CD4-positive, CD25-positive, alpha-beta regulatory T cell (primary cell): Measurements from ENCODE around the gene DRGX. TPM values are rescaled to one million over a fixed set of nuclear protein-coding genes. Genes with fewer than 3 reads are reported as not detected.

Experiments used
- ATAC-seq, 2 donors: fragments of 150-1000 bp; cut with Tn5 transposase; one replicate each; pipeline ENCODE4 v1.10.0; 2021; ENCODE audit warnings: low read depth in 2 of 2, moderate number of reproducible peaks in 2 of 2, moderate library complexity in 1 of 2
- DNase-seq, 3 donors: peaks; one replicate each; pipeline versions ENCODE4 v3.0.0 to v3.0.0-alpha.2; 2012 to 2022; ENCODE audit warnings: mixed read lengths in 1 of 3
- H3K27ac ChIP-seq: one replicate; pipeline ENCODE4 v1.7.0; 2013; ENCODE audit warnings: mild to moderate bottlenecking, low read length; ENCODE audit not compliant: insufficient read depth, poor library complexity, severe bottlenecking
- H3K27me3 ChIP-seq: one replicate; pipeline ENCODE4 v1.7.0; 2013; ENCODE audit warnings: low read length; ENCODE audit not compliant: control insufficient read depth, insufficient read depth
- H3K36me3 ChIP-seq: one replicate; pipeline ENCODE4 v1.7.0; 2013; ENCODE audit warnings: mild to moderate bottlenecking, low read length, moderate library complexity; ENCODE audit not compliant: control insufficient read depth, insufficient read depth
- H3K4me1 ChIP-seq: 2 replicates; pipeline ENCODE4 v1.7.0; 2013; ENCODE audit warnings: mild to moderate bottlenecking, low read length; ENCODE audit not compliant: insufficient read depth, control insufficient read depth, poor library complexity, severe bottlenecking
- H3K4me3 ChIP-seq: one replicate; pipeline ENCODE4 v1.7.0; 2013; ENCODE audit warnings: low read depth, mild to moderate bottlenecking, low read length, moderate library complexity
- H3K9me3 ChIP-seq, 2 experiments: 1 replicate in 1 of 2; 2 replicates in 1 of 2; pipeline ENCODE4 v1.7.0; 2013; ENCODE audit warnings: low read length in 2 of 2, mild to moderate bottlenecking in 1 of 2, moderate library complexity in 1 of 2; ENCODE audit not compliant: control insufficient read depth in 2 of 2
- H3K27ac Mint-ChIP-seq, 3 donors: one replicate each; pipeline ENCODE4 v1.8.0; 2020 to 2022; ENCODE audit warnings: mild to moderate bottlenecking in 3 of 3, mixed read lengths in 3 of 3, moderate library complexity in 2 of 3
- H3K27me3 Mint-ChIP-seq: one replicate; pipeline ENCODE4 v1.8.0; 2022; ENCODE audit warnings: mild to moderate bottlenecking, mixed read lengths
- H3K36me3 Mint-ChIP-seq: one replicate; pipeline ENCODE4 v1.8.0; 2020; ENCODE audit warnings: mixed read lengths
- H3K4me1 Mint-ChIP-seq, 4 donors: one replicate each; pipeline ENCODE4 v1.8.0; 2020 to 2022; ENCODE audit warnings: mixed read lengths in 4 of 4, mild to moderate bottlenecking in 1 of 4
- H3K4me3 Mint-ChIP-seq, 4 donors: one replicate each; pipeline ENCODE4 v1.8.0; 2020 to 2022; ENCODE audit warnings: mild to moderate bottlenecking in 4 of 4, mixed read lengths in 4 of 4, moderate library complexity in 3 of 4
- H3K9me3 Mint-ChIP-seq, 7 donors: one replicate each; pipeline ENCODE4 v1.8.0; 2020 to 2022; ENCODE audit warnings: mixed read lengths in 7 of 7, mild to moderate bottlenecking in 3 of 7, moderate library complexity in 2 of 7
- polyA plus RNA-seq, 4 donors: library from polyadenylated mRNA; unstranded; fragments of 300-500 nt; fragmentation: Illumina TruSeq; gene quantifications; one replicate each; pipeline ENCODE4 v1.2.3, GENCODE V29; 2021
- total RNA-seq: library from RNA; stranded (reverse); gene quantifications from one replicate; pipeline ENCODE4 v1.2.3, GENCODE V29; 2022

The DRGX gene
- total and polyA plus RNA-seq, 5 donors from 2014 or later, result not detected

- Mint-ChIP-seq H3K27me3 (peaks cover 30% of the 10 kb centered on the region), H3K9me3 (no peaks in the 10 kb centered on the region), H3K27ac (no peak overlapping the region), H3K4me3 (no peak overlapping the region), H3K4me1 (peaks cover 0 to 2% (median 0%) of the 10 kb centered on the region in 4 donors), H3K36me3 (no peaks in the 10 kb centered on the region)
- H3K9me3 ChIP-seq, result no peaks in the 10 kb centered on the region
- H3K27ac ChIP-seq, result no peak overlapping the region
- no peaks in the 10 kb centered on the region for H3K4me1 ChIP-seq
- H3K27me3 ChIP-seq, result peaks cover 2% of the 10 kb centered on the region
- no peaks in the 10 kb centered on the region for H3K36me3 ChIP-seq
- ATAC-seq (peak in 1 of 2 donors; percentile 16), DNase-seq (no peak)
- no peak overlapping the region for H3K4me3 ChIP-seq
These were observed 11.3 kb upstream of the DRGX start for GRCh38 chr10:49407151-49407550.

DNA sequence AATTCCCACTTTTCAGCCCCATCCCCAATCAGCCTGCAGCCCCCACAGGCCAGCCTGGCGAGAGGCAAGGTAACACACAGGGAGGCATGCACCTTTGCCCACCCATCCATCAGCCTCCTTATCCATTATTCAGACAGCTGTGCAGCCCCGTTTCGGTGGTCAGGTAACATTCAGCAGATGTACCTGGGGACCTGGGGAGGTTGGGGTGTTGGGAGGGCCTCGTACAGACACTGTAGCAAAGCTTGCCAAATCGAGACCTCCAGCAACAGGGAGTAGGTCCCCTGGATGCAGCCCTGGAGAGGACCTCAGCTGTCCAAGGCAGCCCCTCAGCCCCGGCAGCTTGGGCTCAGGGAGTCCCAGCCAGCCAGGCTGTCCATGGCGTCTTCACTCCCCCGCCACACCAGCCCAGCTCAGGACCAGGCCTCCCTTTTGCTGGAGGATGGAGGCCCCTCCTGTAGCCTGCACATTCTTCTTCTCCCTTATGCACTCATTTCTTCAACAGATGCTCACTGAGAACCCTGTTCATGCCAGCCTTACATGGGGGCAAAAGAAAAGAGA is 8.5 kb upstream of the DRGX start:
- DNase-seq (no peak), ATAC-seq (no peak)
- Mint-ChIP-seq H3K27me3 (peaks cover 46% of the 10 kb centered on the region), H3K27ac (no peak overlapping the region), H3K4me1 (peaks cover 0 to 2% (median 0%) of the 10 kb centered on the region in 4 donors), H3K9me3 (peaks cover 0 to 6% (median 0%) of the 10 kb centered on the region in 7 donors), H3K36me3 (no peaks in the 10 kb centered on the region), H3K4me3 (no peak overlapping the region)
- H3K4me1 ChIP-seq, result no peaks in the 10 kb centered on the region
- no peak overlapping the region for H3K4me3 ChIP-seq
- no peaks in the 10 kb centered on the region for H3K9me3 ChIP-seq
- H3K27ac ChIP-seq, result no peak overlapping the region
- peaks cover 13% of the 10 kb centered on the region for H3K27me3 ChIP-seq
- no peaks in the 10 kb centered on the region for H3K36me3 ChIP-seq

GRCh38 chr10:49403363-49403762 is 7.5 kb upstream of the DRGX start:
- Histone ChIP-seq H3K9me3 (no peaks in the 10 kb centered on the region), H3K4me1 (peaks cover under 1% of the 10 kb centered on the region), H3K36me3 (no peaks in the 10 kb centered on the region), H3K27me3 (peaks cover 22% of the 10 kb centered on the region), H3K4me3 (no peak overlapping the region), H3K27ac (no peak overlapping the region)
- no peaks in the 10 kb centered on the region for H3K36me3 Mint-ChIP-seq
- DNase-seq, result no peak
- no peak overlapping the region for H3K4me3 Mint-ChIP-seq
- peaks cover 53% of the 10 kb centered on the region for H3K27me3 Mint-ChIP-seq
- H3K27ac Mint-ChIP-seq, result no peak overlapping the region
- ATAC-seq, result no peak
- H3K4me1 Mint-ChIP-seq, result peaks cover 0 to 7% (median 2%) of the 10 kb centered on the region in 4 donors
- H3K9me3 Mint-ChIP-seq, result peaks cover 0 to 11% (median 0%) of the 10 kb centered on the region in 7 donors

- Mint-ChIP-seq H3K27ac (no peak overlapping the region), H3K36me3 (no peaks in the 10 kb centered on the region), H3K4me3 (no peak overlapping the region), H3K9me3 (peaks cover 0 to 12% (median 0%) of the 10 kb centered on the region in 7 donors), H3K27me3 (peaks cover 60% of the 10 kb centered on the region), H3K4me1 (peaks cover 0 to 16% (median 2%) of the 10 kb centered on the region in 4 donors)
- Histone ChIP-seq H3K27ac (no peak overlapping the region), H3K4me1 (peaks cover 9% of the 10 kb centered on the region), H3K36me3 (no peaks in the 10 kb centered on the region), H3K4me3 (no peak overlapping the region), H3K9me3 (no peaks in the 10 kb centered on the region), H3K27me3 (peaks cover 26% of the 10 kb centered on the region)
- no peak for DNase-seq
- ATAC-seq, result no peak
These were observed 4.5 kb upstream of the DRGX start for GRCh38 chr10:49400365-49400764.

DNA sequence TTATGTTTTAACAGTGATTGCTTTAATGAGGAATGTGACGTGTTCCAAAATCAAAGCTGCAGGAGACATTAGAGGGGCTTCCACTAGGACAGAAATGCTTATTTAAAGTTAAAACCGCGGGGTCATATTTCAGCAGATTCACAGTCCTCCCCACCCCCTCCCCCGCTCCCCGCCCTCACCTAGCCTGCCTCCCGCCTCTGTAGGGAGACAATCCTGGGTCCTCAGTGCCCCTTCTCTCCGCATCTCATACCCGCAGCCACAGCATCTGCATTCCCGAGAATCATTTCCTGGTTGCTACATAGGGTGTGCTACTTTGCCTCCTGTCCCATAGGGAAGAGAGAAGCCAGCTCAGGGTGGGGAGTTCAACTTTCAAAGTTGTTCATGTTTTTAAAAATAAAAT is 3.1 kb upstream of the DRGX start:
- Mint-ChIP-seq H3K9me3 (peaks cover 0 to 12% (median 0%) of the 10 kb centered on the region in 7 donors), H3K27ac (no peak overlapping the region), H3K27me3 (peaks cover 62% of the 10 kb centered on the region), H3K36me3 (no peaks in the 10 kb centered on the region), H3K4me1 (peaks cover 0 to 16% (median 2%) of the 10 kb centered on the region in 4 donors), H3K4me3 (no peak overlapping the region)
- no peak overlapping the region for H3K27ac ChIP-seq
- peaks cover 31% of the 10 kb centered on the region for H3K27me3 ChIP-seq
- peaks cover 9% of the 10 kb centered on the region for H3K4me1 ChIP-seq
- ATAC-seq (no peak), DNase-seq (no peak)
- no peaks in the 10 kb centered on the region for H3K36me3 ChIP-seq
- H3K4me3 ChIP-seq, result no peak overlapping the region
- no peaks in the 10 kb centered on the region for H3K9me3 ChIP-seq

DNA sequence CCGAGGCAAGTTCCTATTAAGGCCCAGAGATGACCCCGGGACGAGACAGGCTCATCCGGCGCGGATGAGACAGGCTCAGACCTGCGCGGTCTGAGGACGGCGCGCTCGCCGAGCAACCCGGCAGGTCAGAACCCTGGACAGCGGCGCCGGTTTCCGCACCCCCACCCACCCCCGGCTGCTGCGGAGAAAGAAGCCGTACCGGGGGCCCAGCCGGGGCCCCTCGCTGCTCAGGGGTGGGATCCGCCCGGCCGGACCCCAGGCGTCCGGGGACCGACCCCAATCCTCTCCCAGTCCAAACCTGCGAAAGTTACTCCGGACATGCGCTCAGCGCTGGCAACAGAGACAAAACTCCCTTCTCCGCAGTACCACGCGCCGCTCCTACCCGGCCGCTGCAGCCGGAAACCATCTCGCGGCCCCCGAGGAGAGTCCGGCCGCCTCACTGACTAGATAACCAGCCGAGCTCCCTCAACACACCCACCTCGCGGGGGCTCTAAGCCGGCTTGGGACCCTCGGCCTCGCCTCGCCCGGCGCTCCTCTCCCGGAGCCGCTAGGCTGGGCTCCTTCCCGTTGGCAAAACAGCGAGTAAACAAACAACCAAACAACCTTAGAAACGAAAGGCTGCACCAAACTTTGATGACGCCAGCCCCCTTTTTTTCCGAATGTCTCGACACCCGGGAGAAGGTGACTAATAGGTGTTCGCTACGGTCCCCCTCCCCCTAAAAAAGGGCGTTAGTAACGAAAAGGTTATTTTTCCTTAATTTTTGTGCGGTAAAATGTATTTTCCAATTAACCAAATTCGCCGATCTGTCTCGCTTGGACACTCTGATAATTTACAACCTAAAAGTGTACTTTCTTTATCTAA is 2.3 kb upstream of the DRGX start:
- Mint-ChIP-seq H3K27me3 (peaks cover 68% of the 10 kb centered on the region), H3K9me3 (peaks cover 0 to 12% (median 0%) of the 10 kb centered on the region in 7 donors), H3K4me1 (peaks cover 0 to 16% (median 2%) of the 10 kb centered on the region in 4 donors), H3K4me3 (peak overlapping the region in 1 of 4 donors; percentile 62), H3K27ac (no peak overlapping the region), H3K36me3 (no peaks in the 10 kb centered on the region)
- peaks cover 9% of the 10 kb centered on the region for H3K4me1 ChIP-seq
- ATAC-seq (peak; percentile 47 to 63), DNase-seq (peak in 2 of 3 donors; percentile 24 to 44)
- H3K27me3 ChIP-seq, result peaks cover 33% of the 10 kb centered on the region
- H3K27ac ChIP-seq, result no peak overlapping the region
- no peaks in the 10 kb centered on the region for H3K36me3 ChIP-seq
- no peak overlapping the region for H3K4me3 ChIP-seq
- no peaks in the 10 kb centered on the region for H3K9me3 ChIP-seq

GRCh38 chr10:49397036-49397999 is 1.4 kb upstream of the DRGX start:
- no peak overlapping the region for H3K4me3 Mint-ChIP-seq
- Histone ChIP-seq H3K27me3 (peaks cover 33% of the 10 kb centered on the region), H3K4me3 (no peak overlapping the region), H3K4me1 (peaks cover 9% of the 10 kb centered on the region), H3K36me3 (no peaks in the 10 kb centered on the region), H3K9me3 (no peaks in the 10 kb centered on the region), H3K27ac (no peak overlapping the region)
- DNase-seq (peak in 1 of 3 donors; percentile 2), ATAC-seq (peak in 1 of 2 donors; percentile 11)
- no peaks in the 10 kb centered on the region for H3K36me3 Mint-ChIP-seq
- peaks cover 72% of the 10 kb centered on the region for H3K27me3 Mint-ChIP-seq
- H3K9me3 Mint-ChIP-seq, result peaks cover 0 to 12% (median 0%) of the 10 kb centered on the region in 7 donors
- H3K27ac Mint-ChIP-seq, result peak overlapping the region in 1 of 3 donors; percentile 66
- peaks cover 0 to 16% (median 2%) of the 10 kb centered on the region in 4 donors for H3K4me1 Mint-ChIP-seq
